Uterus (tissue), 2 donors: ENCODE results near the gene BRK1.

ENCODE experiments used
- CTCF ChIP-seq, 4 experiments: fragments of 200-600 bp in 2 of 4; fragments of 450-650 bp in 2 of 4; sonication (generic) in 2 of 4; IDR thresholded peaks; one replicate each; pipeline ENCODE4 v1.5.1; 2016 to 2019; ENCODE audit warnings: antibody characterized with exemption in 4 of 4, mild to moderate bottlenecking in 2 of 4, moderate library complexity in 1 of 4
- POLR2A ChIP-seq, 2 donors: fragments of 450-650 bp; IDR thresholded peaks; one replicate each; pipeline ENCODE4 v1.6.1; 2016; ENCODE audit warnings: antibody characterized with exemption in 2 of 2, mild to moderate bottlenecking in 1 of 2, moderate library complexity in 1 of 2

- TF ChIP-seq CTCF (IDR thresholded peaks at IDR 0.05) (no peak), POLR2A (IDR thresholded peaks at IDR 0.05) (no peak)
Measured at GRCh38 chr3:10173926-10174435, 58.5 kb downstream of the BRK1 start.
